HepG2 (cell line): ENCODE results near the gene RELB. TPM values are rescaled to one million over a fixed set of nuclear protein-coding genes. Genes with fewer than 3 reads are reported as not detected.

Source experiments
- CHD2 ChIP-seq: IDR thresholded peaks from 2 replicates; pipeline ENCODE4 v1.6.1; 2011; ENCODE audit warnings: low read depth, low read length, improper control_type of control experiment
- FIP1L1 ChIP-seq: fragments of 200-400 bp; formaldehyde crosslinking; IDR thresholded peaks from 2 replicates; pipeline ENCODE4 v1.6.1; 2018; ENCODE audit warnings: low read depth, mild to moderate bottlenecking, low read length, moderate library complexity, borderline replicate concordance; ENCODE audit not compliant: insufficient read depth
- HNF4G ChIP-seq, 2 experiments: sonication (generic) in 1 of 2; formaldehyde crosslinking in 1 of 2; IDR thresholded peaks; 2 replicates each; pipeline versions ENCODE4 v1.4.0 to v1.6.1; 2011 to 2020; ENCODE audit warnings: borderline replicate concordance in 2 of 2, low read depth in 2 of 2, mild to moderate bottlenecking in 2 of 2, low read length in 1 of 2, missing genetic modification reagents in 1 of 2, moderate library complexity in 1 of 2
- MEIS2 ChIP-seq: sonication (generic); formaldehyde crosslinking; IDR thresholded peaks from 2 replicates; pipeline ENCODE4 v1.9.0; 2021; ENCODE audit warnings: mild to moderate bottlenecking, missing genetic modification reagents
- MIXL1 ChIP-seq: IDR thresholded peaks from 2 replicates; pipeline ENCODE4 v1.6.1; 2016
- NR2F1 ChIP-seq, 2 experiments: fragments of 450-650 bp in 1 of 2; formaldehyde crosslinking in 1 of 2; IDR thresholded peaks; 2 replicates each; pipeline versions ENCODE4 v1.5.0 to v1.6.1; 2016 to 2020; ENCODE audit warnings: mild to moderate bottlenecking in 1 of 2, missing compliant biosample characterization in 1 of 2, missing genetic modification reagents in 1 of 2, moderate library complexity in 1 of 2
- RARG ChIP-seq: sonication (generic); formaldehyde crosslinking; IDR thresholded peaks from 2 replicates; pipeline ENCODE4 v1.4.0; 2020; ENCODE audit warnings: low read depth, mild to moderate bottlenecking, missing genetic modification reagents
- RELA ChIP-seq: sonication (generic); formaldehyde crosslinking; IDR thresholded peaks from 2 replicates; pipeline ENCODE4 v1.4.0; 2020; ENCODE audit warnings: missing genetic modification reagents
- ZFP37 ChIP-seq: sonication (generic); formaldehyde crosslinking; IDR thresholded peaks from 2 replicates; pipeline ENCODE4 v1.4.0; 2020; ENCODE audit warnings: missing genetic modification reagents, borderline replicate concordance
- ZFP41 ChIP-seq: sonication (generic); formaldehyde crosslinking; IDR thresholded peaks from 2 replicates; pipeline ENCODE4 v1.4.0; 2020; ENCODE audit warnings: mild to moderate bottlenecking, missing genetic modification reagents, borderline replicate concordance
- ZFP82 ChIP-seq: sonication (generic); formaldehyde crosslinking; IDR thresholded peaks from 2 replicates; pipeline ENCODE4 v1.5.1; 2020; ENCODE audit warnings: mild to moderate bottlenecking, missing genetic modification reagents, borderline replicate concordance
- ZFYVE20 ChIP-seq: sonication (generic); formaldehyde crosslinking; IDR thresholded peaks from 2 replicates; pipeline ENCODE4 v1.8.0; 2023; ENCODE audit warnings: low read depth, mild to moderate bottlenecking, moderate library complexity, missing genetic modification reagents, borderline replicate concordance
- ZNF484 ChIP-seq: sonication (generic); formaldehyde crosslinking; IDR thresholded peaks from 2 replicates; pipeline ENCODE4 v1.5.1; 2020; ENCODE audit warnings: mild to moderate bottlenecking, low read depth, missing genetic modification reagents, borderline replicate concordance
- ZNF607 ChIP-seq: sonication (generic); formaldehyde crosslinking; IDR thresholded peaks from 2 replicates; pipeline ENCODE4 v1.5.1; 2020; ENCODE audit warnings: missing genetic modification reagents, mild to moderate bottlenecking, borderline replicate concordance
- ZNF713 ChIP-seq: sonication (generic); formaldehyde crosslinking; IDR thresholded peaks from 2 replicates; pipeline ENCODE4 v1.4.0; 2020; ENCODE audit warnings: mild to moderate bottlenecking, missing genetic modification reagents
- ZNF737 ChIP-seq: sonication (generic); formaldehyde crosslinking; IDR thresholded peaks from 2 replicates; pipeline ENCODE4 v1.5.0; 2020; ENCODE audit warnings: missing genetic modification reagents, mild to moderate bottlenecking, borderline replicate concordance
- polyA plus RNA-seq, 8 experiments: library from polyadenylated mRNA; depleted of rRNA in 3 of 8; stranded (reverse) in 7 of 8; unstranded in 1 of 8; fragments of >200 nt; fragmentation: Illumina TruSeq in 4 of 8; extraction: Trizol in 4 of 8; gene quantifications; 2 replicates each; pipeline versions ENCODE4 v1.2.1 to v1.2.3, GENCODE V29; 2011 to 2016; ENCODE audit warnings: low read depth in 4 of 8, missing spikeins in 1 of 8, mixed read lengths in 1 of 8; ENCODE audit not compliant: insufficient read depth in 1 of 8
- total RNA-seq, 5 experiments: library from RNA; depleted of rRNA; stranded (reverse); fragments of >200 nt; fragmentation: Illumina TruSeq; extraction: Trizol; gene quantifications; 2 replicates each; pipeline ENCODE4 v1.2.3, GENCODE V29; 2016; ENCODE audit warnings: low read depth in 1 of 5
- TF ChIP-seq, protein P1 (sequence below): sonication (generic); formaldehyde crosslinking; IDR thresholded peaks from 2 replicates; pipeline ENCODE4 v1.5.0; 2020; ENCODE audit warnings: missing genetic modification reagents
- TF ChIP-seq, protein P2 (sequence below): sonication (generic); formaldehyde crosslinking; IDR thresholded peaks from 2 replicates; pipeline ENCODE4 v1.4.0; 2020; ENCODE audit warnings: missing genetic modification reagents
- TF ChIP-seq, protein P3 (sequence below): sonication (generic); formaldehyde crosslinking; IDR thresholded peaks from 2 replicates; pipeline ENCODE4 v1.4.0; 2020; ENCODE audit warnings: mild to moderate bottlenecking, missing genetic modification reagents
- TF ChIP-seq, protein P4 (sequence below): sonication (generic); formaldehyde crosslinking; IDR thresholded peaks from 2 replicates; pipeline ENCODE4 v1.4.0; 2020; ENCODE audit warnings: low read depth, mild to moderate bottlenecking, missing genetic modification reagents
- TF ChIP-seq, protein P5 (sequence below): sonication (generic); formaldehyde crosslinking; IDR thresholded peaks from 2 replicates; pipeline ENCODE4 v1.9.0; 2022; ENCODE audit warnings: missing genetic modification reagents, mild to moderate bottlenecking, borderline replicate concordance

The RELB gene
- total and polyA plus RNA-seq, 2 of the 13 experiments (the other 11 are each of a cell fraction or from before 2014, with no cell fraction given): 1.9 to 3.5 TPM

DNA sequence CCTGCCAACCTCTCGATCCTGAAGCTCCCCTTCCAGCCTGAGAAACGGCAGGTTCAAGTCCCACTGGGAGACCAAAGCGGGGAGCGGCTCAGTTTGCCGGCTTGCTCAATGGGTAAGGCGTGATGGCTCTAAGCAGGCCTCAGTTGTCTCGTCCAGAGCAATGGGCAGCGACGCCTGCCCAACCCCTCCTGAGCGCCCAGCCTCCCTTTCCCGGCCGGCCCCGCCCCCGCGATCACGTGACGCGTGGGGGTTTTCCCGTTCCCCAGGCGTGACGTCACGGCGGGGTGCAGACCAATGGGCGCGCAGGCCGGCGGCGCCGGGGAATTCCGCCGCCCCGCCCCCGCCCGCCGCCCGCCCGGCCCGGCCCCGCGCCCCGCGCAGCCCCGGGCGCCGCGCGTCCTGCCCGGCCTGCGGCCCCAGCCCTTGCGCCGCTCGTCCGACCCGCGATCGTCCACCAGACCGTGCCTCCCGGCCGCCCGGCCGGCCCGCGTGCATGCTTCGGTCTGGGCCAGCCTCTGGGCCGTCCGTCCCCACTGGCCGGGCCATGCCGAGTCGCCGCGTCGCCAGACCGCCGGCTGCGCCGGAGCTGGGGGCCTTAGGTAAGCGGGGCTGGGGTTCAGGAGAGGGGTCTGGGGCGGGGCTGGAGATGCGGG is at the start of gene RELB (continued):
- TF ChIP-seq ZNF737 (CRISPR knock-in tag) (no peak), ZFYVE20 (CRISPR knock-in tag) (no peak), RARG (CRISPR knock-in tag) (no peak), ZNF484 (no peak), MIXL1 (CRISPR knock-in tag) (no peak), ZFP41 (CRISPR knock-in tag) (no peak), CHD2 (peak; percentile 25; the same call in 1 of the 2 replicates), RELA (CRISPR knock-in tag) (peak; percentile 98), MEIS2 (no peak), ZFP37 (CRISPR knock-in tag) (no peak), NR2F1 (CRISPR knock-in tag; IDR thresholded peaks at IDR 0.05) (no peak), ZFP82 (no peak), ZNF607 (no peak), ZNF713 (CRISPR knock-in tag) (no peak), HNF4G (IDR thresholded peaks at IDR 0.05; ENCODE audit: borderline replicate concordance, low read depth, low read length) (no peak), HNF4G (CRISPR knock-in tag; IDR thresholded peaks at IDR 0.05; ENCODE audit: borderline replicate concordance, low read depth) (no peak), FIP1L1 (no peak)
- TF ChIP-seq, protein P1, sequence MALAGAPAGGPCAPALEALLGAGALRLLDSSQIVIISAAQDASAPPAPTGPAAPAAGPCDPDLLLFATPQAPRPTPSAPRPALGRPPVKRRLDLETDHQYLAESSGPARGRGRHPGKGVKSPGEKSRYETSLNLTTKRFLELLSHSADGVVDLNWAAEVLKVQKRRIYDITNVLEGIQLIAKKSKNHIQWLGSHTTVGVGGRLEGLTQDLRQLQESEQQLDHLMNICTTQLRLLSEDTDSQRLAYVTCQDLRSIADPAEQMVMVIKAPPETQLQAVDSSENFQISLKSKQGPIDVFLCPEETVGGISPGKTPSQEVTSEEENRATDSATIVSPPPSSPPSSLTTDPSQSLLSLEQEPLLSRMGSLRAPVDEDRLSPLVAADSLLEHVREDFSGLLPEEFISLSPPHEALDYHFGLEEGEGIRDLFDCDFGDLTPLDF (CRISPR knock-in tag): no peak; the same call in 1 of the 2 replicates
- TF ChIP-seq, protein P2, sequence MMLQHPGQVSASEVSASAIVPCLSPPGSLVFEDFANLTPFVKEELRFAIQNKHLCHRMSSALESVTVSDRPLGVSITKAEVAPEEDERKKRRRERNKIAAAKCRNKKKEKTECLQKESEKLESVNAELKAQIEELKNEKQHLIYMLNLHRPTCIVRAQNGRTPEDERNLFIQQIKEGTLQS (CRISPR knock-in tag): no peak
- TF ChIP-seq, protein P3, sequence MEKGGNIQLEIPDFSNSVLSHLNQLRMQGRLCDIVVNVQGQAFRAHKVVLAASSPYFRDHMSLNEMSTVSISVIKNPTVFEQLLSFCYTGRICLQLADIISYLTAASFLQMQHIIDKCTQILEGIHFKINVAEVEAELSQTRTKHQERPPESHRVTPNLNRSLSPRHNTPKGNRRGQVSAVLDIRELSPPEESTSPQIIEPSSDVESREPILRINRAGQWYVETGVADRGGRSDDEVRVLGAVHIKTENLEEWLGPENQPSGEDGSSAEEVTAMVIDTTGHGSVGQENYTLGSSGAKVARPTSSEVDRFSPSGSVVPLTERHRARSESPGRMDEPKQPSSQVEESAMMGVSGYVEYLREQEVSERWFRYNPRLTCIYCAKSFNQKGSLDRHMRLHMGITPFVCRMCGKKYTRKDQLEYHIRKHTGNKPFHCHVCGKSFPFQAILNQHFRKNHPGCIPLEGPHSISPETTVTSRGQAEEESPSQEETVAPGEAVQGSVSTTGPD (CRISPR knock-in tag): no peak
- TF ChIP-seq, protein P4, sequence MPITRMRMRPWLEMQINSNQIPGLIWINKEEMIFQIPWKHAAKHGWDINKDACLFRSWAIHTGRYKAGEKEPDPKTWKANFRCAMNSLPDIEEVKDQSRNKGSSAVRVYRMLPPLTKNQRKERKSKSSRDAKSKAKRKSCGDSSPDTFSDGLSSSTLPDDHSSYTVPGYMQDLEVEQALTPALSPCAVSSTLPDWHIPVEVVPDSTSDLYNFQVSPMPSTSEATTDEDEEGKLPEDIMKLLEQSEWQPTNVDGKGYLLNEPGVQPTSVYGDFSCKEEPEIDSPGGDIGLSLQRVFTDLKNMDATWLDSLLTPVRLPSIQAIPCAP (CRISPR knock-in tag): no peak
- TF ChIP-seq, protein P5, sequence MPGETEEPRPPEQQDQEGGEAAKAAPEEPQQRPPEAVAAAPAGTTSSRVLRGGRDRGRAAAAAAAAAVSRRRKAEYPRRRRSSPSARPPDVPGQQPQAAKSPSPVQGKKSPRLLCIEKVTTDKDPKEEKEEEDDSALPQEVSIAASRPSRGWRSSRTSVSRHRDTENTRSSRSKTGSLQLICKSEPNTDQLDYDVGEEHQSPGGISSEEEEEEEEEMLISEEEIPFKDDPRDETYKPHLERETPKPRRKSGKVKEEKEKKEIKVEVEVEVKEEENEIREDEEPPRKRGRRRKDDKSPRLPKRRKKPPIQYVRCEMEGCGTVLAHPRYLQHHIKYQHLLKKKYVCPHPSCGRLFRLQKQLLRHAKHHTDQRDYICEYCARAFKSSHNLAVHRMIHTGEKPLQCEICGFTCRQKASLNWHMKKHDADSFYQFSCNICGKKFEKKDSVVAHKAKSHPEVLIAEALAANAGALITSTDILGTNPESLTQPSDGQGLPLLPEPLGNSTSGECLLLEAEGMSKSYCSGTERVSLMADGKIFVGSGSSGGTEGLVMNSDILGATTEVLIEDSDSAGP (CRISPR knock-in tag): no peak
